ENCODE data around the gene MAGOHB.

DNA sequence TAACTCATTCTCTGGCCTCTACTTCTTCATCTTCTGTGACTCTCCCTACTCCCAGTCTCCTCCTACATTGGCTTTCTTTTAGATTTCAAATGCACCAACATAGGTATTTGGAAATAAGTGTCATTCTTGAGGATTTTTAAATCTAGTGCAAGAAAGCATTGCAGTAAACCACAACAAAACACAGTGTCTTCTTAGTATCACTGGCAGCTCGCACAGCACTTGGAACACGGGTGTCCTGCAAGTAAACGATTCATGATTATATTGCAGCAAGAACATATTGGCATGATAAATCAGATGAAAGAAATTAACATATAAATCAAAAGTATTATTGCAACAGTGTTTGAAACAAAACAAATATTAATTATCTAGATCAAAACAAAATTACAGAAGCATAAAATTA lies 45.6 kb downstream of the MAGOHB start:
- TF ChIP-seq, protein P1, sequence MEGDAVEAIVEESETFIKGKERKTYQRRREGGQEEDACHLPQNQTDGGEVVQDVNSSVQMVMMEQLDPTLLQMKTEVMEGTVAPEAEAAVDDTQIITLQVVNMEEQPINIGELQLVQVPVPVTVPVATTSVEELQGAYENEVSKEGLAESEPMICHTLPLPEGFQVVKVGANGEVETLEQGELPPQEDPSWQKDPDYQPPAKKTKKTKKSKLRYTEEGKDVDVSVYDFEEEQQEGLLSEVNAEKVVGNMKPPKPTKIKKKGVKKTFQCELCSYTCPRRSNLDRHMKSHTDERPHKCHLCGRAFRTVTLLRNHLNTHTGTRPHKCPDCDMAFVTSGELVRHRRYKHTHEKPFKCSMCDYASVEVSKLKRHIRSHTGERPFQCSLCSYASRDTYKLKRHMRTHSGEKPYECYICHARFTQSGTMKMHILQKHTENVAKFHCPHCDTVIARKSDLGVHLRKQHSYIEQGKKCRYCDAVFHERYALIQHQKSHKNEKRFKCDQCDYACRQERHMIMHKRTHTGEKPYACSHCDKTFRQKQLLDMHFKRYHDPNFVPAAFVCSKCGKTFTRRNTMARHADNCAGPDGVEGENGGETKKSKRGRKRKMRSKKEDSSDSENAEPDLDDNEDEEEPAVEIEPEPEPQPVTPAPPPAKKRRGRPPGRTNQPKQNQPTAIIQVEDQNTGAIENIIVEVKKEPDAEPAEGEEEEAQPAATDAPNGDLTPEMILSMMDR (IDR thresholded peaks at IDR 0.05) = no peak
- TF ChIP-seq POLR2A (IDR thresholded peaks at IDR 0.05) = no peak

Measured in Peyer's patch (tissue), 4 donors.